ENCODE measurements around the gene HIGD1B.

The HIGD1B gene

GRCh38 chr17:44880062-44880461 is 32.4 kb downstream of the HIGD1B start:
- DNase-seq, result no peak

GRCh38 chr17:44881145-44881544 is 33.5 kb downstream of the HIGD1B start:
- no peak for DNase-seq

GRCh38 chr17:44884941-44885340 is 37.3 kb downstream of the HIGD1B start:
- no peak for DNase-seq

- DNase-seq, result no peak
Measured at GRCh38 chr17:44887016-44887415, 39.3 kb downstream of the HIGD1B start.

GRCh38 chr17:44887971-44888954 is 40.6 kb downstream of the HIGD1B start:
- peak; percentile 10 for DNase-seq

GRCh38 chr17:44889003-44889402 is 41.3 kb downstream of the HIGD1B start:
- no peak for DNase-seq

GRCh38 chr17:44892250-44892649 is 44.6 kb downstream of the HIGD1B start:
- no peak for DNase-seq

- DNase-seq, result no peak
Measured at GRCh38 chr17:44894642-44895041, 47.0 kb downstream of the HIGD1B start.

GRCh38 chr17:44898768-44899073 is 51.0 kb downstream of the HIGD1B start:
- DNase-seq, result peak; percentile 17

- DNase-seq, result peak; percentile 93
Measured at GRCh38 chr17:44899074-44899782, 51.5 kb downstream of the HIGD1B start, which contains the start of gene EFTUD2. EFTUD2 (minus strand) TSS chr17:44899445; CDS start chr17:44894521, 4,924 bp downstream.

Measured in CD4-positive, alpha-beta T cell treated with Interleukin-4 for 4 hours (primary cell).